ENCODE data around the gene MTERF4.

The MTERF4 gene

GRCh38 chr2:241092677-241093076, 9.4 kb downstream of the MTERF4 start:
- H3K9ac ChIP-seq = no peak overlapping the region
- no peak overlapping the region for H3K4me3 ChIP-seq (IDR thresholded peaks at IDR 0.05; ENCODE audit: insufficient read depth, low read depth, low read length)
- 0 out of 2 replicates have a peak, but pooled peaks cover under 1% of the 10 kb centered on the region for H3K79me2 ChIP-seq (ENCODE audit: insufficient read depth, low read depth)
- no peaks in the 10 kb centered on the region for H3K27me3 ChIP-seq (ENCODE audit: insufficient read depth, low read depth)
- H3K4me1 ChIP-seq (ENCODE audit: low read depth, poor library complexity, severe bottlenecking) = no peaks in the 10 kb centered on the region
- no peak overlapping the region for H2AFZ ChIP-seq (ENCODE audit: low read depth)
- TF ChIP-seq CTCF (conservative IDR thresholded peaks at IDR 0.05; ENCODE audit: low read depth, low read length) = no peak
- no peaks in the 10 kb centered on the region for H4K20me1 ChIP-seq (ENCODE audit: insufficient read depth)
- H3K36me3 ChIP-seq (ENCODE audit: insufficient read depth) = peaks cover 4% of the 10 kb centered on the region; the same call in 1 of the 2 replicates
- H3K4me2 ChIP-seq = no peak overlapping the region
- H3K27ac ChIP-seq = no peak overlapping the region

- Histone ChIP-seq H4K20me1 (ENCODE audit: insufficient read depth) (no peaks in the 10 kb centered on the region), H3K27ac (no peak overlapping the region)
Measured at GRCh38 chr2:241091734-241092445, 10.2 kb downstream of the MTERF4 start.

GRCh38 chr2:241091201-241091600, 10.9 kb downstream of the MTERF4 start:
- Histone ChIP-seq H4K20me1 (ENCODE audit: insufficient read depth) (no peaks in the 10 kb centered on the region), H3K4me3 (IDR thresholded peaks at IDR 0.05; ENCODE audit: insufficient read depth, low read depth, low read length) (no peak overlapping the region), H3K9ac (no peak overlapping the region), H2AFZ (ENCODE audit: low read depth) (no peak overlapping the region), H3K79me2 (ENCODE audit: insufficient read depth, low read depth) (no peaks in the 10 kb centered on the region), H3K4me2 (no peak overlapping the region), H3K27ac (no peak overlapping the region), H3K27me3 (ENCODE audit: insufficient read depth, low read depth) (no peaks in the 10 kb centered on the region), H3K4me1 (ENCODE audit: low read depth, poor library complexity, severe bottlenecking) (no peaks in the 10 kb centered on the region), H3K36me3 (ENCODE audit: insufficient read depth) (no peaks in the 10 kb centered on the region)
- TF ChIP-seq CTCF (conservative IDR thresholded peaks at IDR 0.05; ENCODE audit: low read depth, low read length) = no peak

More at GRCh38 chr2:241091734-241092445, 10.2 kb downstream of the MTERF4 start:
- no peaks in the 10 kb centered on the region for H3K4me1 ChIP-seq (ENCODE audit: low read depth, poor library complexity, severe bottlenecking)
- no peak overlapping the region for H3K9ac ChIP-seq
- H3K4me3 ChIP-seq (IDR thresholded peaks at IDR 0.05; ENCODE audit: insufficient read depth, low read depth, low read length) = no peak overlapping the region
- H2AFZ ChIP-seq (ENCODE audit: low read depth) = no peak overlapping the region
- TF ChIP-seq CTCF (conservative IDR thresholded peaks at IDR 0.05; ENCODE audit: low read depth, low read length) = no peak
- no peak overlapping the region for H3K4me2 ChIP-seq
- H3K27me3 ChIP-seq (ENCODE audit: insufficient read depth, low read depth) = no peaks in the 10 kb centered on the region
- no peaks in the 10 kb centered on the region for H3K79me2 ChIP-seq (ENCODE audit: insufficient read depth, low read depth)
- peaks cover under 1% of the 10 kb centered on the region; the same call in 1 of the 2 replicates for H3K36me3 ChIP-seq (ENCODE audit: insufficient read depth)

DNA sequence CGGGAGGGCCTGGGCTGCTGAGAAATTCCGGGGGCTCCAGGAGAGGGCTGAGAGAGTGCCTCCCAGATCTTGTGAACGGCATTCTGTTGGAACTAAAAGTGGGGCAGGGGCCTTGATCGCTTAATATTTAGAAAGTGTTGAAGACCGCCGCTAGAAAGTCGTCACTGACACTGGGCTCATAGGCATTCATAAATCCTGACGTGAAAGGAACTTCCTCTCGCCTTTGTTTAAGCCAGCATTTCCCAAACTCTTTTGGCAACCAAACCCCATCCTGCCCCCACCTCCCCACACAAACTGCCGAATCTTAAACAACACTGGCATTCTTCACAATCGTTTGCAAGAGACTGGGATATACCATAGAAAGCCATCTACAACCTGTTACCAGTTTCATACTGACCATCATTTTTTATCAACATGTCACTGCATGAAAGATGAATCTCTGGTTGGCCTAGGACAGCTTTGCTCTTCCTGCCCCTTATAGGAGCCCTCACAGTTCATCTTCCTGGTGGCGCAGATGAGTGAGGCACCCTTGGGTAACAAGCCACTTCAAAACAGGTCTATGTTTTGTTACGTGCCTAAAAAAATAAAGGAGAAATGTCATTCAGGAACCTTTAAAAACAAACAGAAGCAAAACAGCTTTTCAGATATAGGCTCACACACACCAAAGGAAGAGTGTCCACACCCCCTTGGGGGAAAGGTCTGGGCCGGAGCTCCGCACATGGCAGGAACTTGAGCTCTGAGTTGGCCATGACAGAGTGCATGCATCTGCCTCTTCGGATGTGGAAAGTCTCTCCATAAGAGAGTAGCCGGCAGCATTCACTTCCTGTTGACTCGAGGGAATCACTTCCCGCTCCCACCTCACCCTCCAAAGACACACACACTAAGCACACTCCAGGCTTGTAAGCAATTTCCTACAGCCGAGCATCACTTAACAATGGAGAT, 13.0 kb downstream of the MTERF4 start:
- TF ChIP-seq CTCF (conservative IDR thresholded peaks at IDR 0.05; ENCODE audit: low read depth, low read length) = no peak
- Histone ChIP-seq H3K79me2 (ENCODE audit: insufficient read depth, low read depth) (no peaks in the 10 kb centered on the region), H3K9ac (no peak overlapping the region), H3K4me2 (no peak overlapping the region), H3K27me3 (ENCODE audit: insufficient read depth, low read depth) (no peaks in the 10 kb centered on the region), H3K27ac (no peak overlapping the region), H4K20me1 (ENCODE audit: insufficient read depth) (no peaks in the 10 kb centered on the region), H2AFZ (ENCODE audit: low read depth) (no peak overlapping the region), H3K4me1 (ENCODE audit: low read depth, poor library complexity, severe bottlenecking) (no peaks in the 10 kb centered on the region), H3K36me3 (ENCODE audit: insufficient read depth) (no peaks in the 10 kb centered on the region), H3K4me3 (IDR thresholded peaks at IDR 0.05; ENCODE audit: insufficient read depth, low read depth, low read length) (no peak overlapping the region)

All from KMS-11 (cell line).